Measurements from ENCODE around the gene OR4X1. TPM values are rescaled to one million over a fixed set of nuclear protein-coding genes. Genes with fewer than 3 reads are reported as not detected.

The OR4X1 gene
- total and polyA plus RNA-seq, 2 of the 8 experiments (the other 6 are each of a cell fraction or from before 2014, with no cell fraction given) = not detected

DNA sequence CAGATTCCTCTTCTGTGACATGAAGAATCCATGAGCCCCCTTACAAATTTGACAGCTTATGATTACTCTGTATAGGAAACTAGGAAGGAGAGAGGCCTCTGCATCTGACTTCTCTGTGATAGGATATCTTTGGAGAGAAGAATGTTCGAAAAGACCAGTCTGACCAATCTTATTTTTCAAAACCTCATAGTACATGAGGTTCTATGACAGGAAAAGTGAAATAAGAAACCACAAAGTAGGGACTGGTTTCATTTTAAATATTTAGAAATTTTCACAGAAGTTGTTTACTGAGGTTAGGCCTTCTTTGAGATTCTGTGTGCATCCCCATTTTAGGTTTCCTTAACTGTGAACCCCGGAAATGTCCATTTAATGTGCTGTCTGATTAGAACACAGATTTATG lies 2.1 kb upstream of the OR4X1 start (continued):
- TF ChIP-seq, protein P1, sequence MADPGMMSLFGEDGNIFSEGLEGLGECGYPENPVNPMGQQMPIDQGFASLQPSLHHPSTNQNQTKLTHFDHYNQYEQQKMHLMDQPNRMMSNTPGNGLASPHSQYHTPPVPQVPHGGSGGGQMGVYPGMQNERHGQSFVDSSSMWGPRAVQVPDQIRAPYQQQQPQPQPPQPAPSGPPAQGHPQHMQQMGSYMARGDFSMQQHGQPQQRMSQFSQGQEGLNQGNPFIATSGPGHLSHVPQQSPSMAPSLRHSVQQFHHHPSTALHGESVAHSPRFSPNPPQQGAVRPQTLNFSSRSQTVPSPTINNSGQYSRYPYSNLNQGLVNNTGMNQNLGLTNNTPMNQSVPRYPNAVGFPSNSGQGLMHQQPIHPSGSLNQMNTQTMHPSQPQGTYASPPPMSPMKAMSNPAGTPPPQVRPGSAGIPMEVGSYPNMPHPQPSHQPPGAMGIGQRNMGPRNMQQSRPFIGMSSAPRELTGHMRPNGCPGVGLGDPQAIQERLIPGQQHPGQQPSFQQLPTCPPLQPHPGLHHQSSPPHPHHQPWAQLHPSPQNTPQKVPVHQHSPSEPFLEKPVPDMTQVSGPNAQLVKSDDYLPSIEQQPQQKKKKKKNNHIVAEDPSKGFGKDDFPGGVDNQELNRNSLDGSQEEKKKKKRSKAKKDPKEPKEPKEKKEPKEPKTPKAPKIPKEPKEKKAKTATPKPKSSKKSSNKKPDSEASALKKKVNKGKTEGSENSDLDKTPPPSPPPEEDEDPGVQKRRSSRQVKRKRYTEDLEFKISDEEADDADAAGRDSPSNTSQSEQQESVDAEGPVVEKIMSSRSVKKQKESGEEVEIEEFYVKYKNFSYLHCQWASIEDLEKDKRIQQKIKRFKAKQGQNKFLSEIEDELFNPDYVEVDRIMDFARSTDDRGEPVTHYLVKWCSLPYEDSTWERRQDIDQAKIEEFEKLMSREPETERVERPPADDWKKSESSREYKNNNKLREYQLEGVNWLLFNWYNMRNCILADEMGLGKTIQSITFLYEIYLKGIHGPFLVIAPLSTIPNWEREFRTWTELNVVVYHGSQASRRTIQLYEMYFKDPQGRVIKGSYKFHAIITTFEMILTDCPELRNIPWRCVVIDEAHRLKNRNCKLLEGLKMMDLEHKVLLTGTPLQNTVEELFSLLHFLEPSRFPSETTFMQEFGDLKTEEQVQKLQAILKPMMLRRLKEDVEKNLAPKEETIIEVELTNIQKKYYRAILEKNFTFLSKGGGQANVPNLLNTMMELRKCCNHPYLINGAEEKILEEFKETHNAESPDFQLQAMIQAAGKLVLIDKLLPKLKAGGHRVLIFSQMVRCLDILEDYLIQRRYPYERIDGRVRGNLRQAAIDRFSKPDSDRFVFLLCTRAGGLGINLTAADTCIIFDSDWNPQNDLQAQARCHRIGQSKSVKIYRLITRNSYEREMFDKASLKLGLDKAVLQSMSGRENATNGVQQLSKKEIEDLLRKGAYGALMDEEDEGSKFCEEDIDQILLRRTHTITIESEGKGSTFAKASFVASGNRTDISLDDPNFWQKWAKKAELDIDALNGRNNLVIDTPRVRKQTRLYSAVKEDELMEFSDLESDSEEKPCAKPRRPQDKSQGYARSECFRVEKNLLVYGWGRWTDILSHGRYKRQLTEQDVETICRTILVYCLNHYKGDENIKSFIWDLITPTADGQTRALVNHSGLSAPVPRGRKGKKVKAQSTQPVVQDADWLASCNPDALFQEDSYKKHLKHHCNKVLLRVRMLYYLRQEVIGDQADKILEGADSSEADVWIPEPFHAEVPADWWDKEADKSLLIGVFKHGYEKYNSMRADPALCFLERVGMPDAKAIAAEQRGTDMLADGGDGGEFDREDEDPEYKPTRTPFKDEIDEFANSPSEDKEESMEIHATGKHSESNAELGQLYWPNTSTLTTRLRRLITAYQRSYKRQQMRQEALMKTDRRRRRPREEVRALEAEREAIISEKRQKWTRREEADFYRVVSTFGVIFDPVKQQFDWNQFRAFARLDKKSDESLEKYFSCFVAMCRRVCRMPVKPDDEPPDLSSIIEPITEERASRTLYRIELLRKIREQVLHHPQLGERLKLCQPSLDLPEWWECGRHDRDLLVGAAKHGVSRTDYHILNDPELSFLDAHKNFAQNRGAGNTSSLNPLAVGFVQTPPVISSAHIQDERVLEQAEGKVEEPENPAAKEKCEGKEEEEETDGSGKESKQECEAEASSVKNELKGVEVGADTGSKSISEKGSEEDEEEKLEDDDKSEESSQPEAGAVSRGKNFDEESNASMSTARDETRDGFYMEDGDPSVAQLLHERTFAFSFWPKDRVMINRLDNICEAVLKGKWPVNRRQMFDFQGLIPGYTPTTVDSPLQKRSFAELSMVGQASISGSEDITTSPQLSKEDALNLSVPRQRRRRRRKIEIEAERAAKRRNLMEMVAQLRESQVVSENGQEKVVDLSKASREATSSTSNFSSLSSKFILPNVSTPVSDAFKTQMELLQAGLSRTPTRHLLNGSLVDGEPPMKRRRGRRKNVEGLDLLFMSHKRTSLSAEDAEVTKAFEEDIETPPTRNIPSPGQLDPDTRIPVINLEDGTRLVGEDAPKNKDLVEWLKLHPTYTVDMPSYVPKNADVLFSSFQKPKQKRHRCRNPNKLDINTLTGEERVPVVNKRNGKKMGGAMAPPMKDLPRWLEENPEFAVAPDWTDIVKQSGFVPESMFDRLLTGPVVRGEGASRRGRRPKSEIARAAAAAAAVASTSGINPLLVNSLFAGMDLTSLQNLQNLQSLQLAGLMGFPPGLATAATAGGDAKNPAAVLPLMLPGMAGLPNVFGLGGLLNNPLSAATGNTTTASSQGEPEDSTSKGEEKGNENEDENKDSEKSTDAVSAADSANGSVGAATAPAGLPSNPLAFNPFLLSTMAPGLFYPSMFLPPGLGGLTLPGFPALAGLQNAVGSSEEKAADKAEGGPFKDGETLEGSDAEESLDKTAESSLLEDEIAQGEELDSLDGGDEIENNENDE (IDR thresholded peaks at IDR 0.05; ENCODE audit: insufficient replicate concordance, low read length) = no peak
- TF ChIP-seq BRCA1 (IDR thresholded peaks at IDR 0.05; ENCODE audit: low read depth, low read length) (no peak), CEBPB (IDR thresholded peaks at IDR 0.05; ENCODE audit: low read depth, low read length) (no peak), EZH2 (IDR thresholded peaks at IDR 0.05; ENCODE audit: low read depth, low read length, severe bottlenecking) (no peak), MAFK (IDR thresholded peaks at IDR 0.05; ENCODE audit: low read depth, low read length) (no peak), POLR2A (IDR thresholded peaks at IDR 0.05; ENCODE audit: control extremely low read depth in 1 of 2, low read depth in 2 of 2, low read length in 2 of 2) (no peak), KDM4A (IDR thresholded peaks at IDR 0.05; ENCODE audit: low read depth, low read length, severe bottlenecking) (no peak), RFX5 (IDR thresholded peaks at IDR 0.05; ENCODE audit: borderline replicate concordance, low read depth, low read length) (no peak), KDM1A (IDR thresholded peaks at IDR 0.05; ENCODE audit: borderline replicate concordance, low read length) (no peak), KDM5A (IDR thresholded peaks at IDR 0.05; ENCODE audit: low read length) (no peak)
